Progenitor cell of endocrine pancreas (in vitro differentiated cells): Measurements from ENCODE around the gene RNF214. TPM values are rescaled to one million over a fixed set of nuclear protein-coding genes. Genes with fewer than 3 reads are reported as not detected.

Experiments
- DNase-seq: peaks from one replicate; pipeline ENCODE4 v3.0.0; 2021; ENCODE audit warnings: low spot score; ENCODE audit not compliant: unreplicated experiment
- H3K27ac Mint-ChIP-seq: 2 replicates; pipeline ENCODE4 v1.8.0; 2021; ENCODE audit warnings: mild to moderate bottlenecking, moderate library complexity, mixed read lengths
- H3K27me3 Mint-ChIP-seq: 2 replicates; pipeline ENCODE4 v1.8.0; 2021; ENCODE audit warnings: mixed read lengths
- H3K36me3 Mint-ChIP-seq: 2 replicates; pipeline ENCODE4 v1.8.0; 2022; ENCODE audit warnings: mixed read lengths; ENCODE audit not compliant: insufficient read depth
- H3K4me1 Mint-ChIP-seq: 2 replicates; pipeline ENCODE4 v1.8.0; 2021; ENCODE audit warnings: low read depth, mixed read lengths
- H3K4me3 Mint-ChIP-seq: 2 replicates; pipeline ENCODE4 v1.8.0; 2021; ENCODE audit warnings: low read depth, mild to moderate bottlenecking, moderate library complexity, mixed read lengths
- H3K9me3 Mint-ChIP-seq: 2 replicates; pipeline ENCODE4 v1.8.0; 2021; ENCODE audit warnings: low read depth, mixed read lengths
- CTCF ChIP-seq: fragments of 200-600 bp; sonication (generic); IDR thresholded peaks from one replicate; pipeline ENCODE4 v1.5.0; 2021; ENCODE audit warnings: antibody characterized with exemption, mild to moderate bottlenecking; ENCODE audit not compliant: unreplicated experiment
- total RNA-seq: library from RNA; stranded (reverse); gene quantifications from 2 replicates; pipeline ENCODE4 v1.2.1, GENCODE V29; 2021

RNF214 gene
- total RNA-seq, 1 donor from 2014 or later, result 55.8 TPM

DNA sequence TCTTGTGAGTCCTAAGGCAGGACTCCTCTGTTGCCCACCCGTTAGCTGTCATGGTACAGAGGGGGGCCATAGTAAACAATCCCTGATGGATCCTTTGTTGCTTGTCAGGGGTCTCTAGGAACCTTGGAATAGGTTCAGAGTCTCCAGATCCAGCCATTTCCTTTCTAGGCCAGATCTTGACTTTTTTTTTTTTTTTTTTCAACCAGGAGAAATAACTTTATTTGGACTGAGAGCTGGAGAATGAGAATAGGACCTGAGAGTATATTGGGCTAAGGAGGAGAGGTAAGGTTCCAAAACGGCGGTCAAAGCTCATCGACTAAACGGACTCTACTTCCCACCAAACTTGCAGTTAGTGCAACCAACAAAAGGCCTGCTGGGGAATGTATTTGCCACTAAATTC lies 102.9 kb downstream of the RNF214 start:
- Mint-ChIP-seq H3K9me3 (no peaks in the 10 kb centered on the region), H3K36me3 (peaks cover 10% of the 10 kb centered on the region), H3K27ac (no peak overlapping the region), H3K4me3 (no peak overlapping the region), H3K4me1 (no peaks in the 10 kb centered on the region), H3K27me3 (no peaks in the 10 kb centered on the region)
- no peak for TF ChIP-seq CTCF
- no peak for DNase-seq

Other genes with a start within 250 kb of the RNF214 start
- gene SIK3, start 134.2 kb upstream of the RNF214 start, total RNA-seq, result 61.0 and 68.0 TPM in 2 replicates
- gene PAFAH1B2, start 88.4 kb upstream of the RNF214 start, total RNA-seq, result 116 and 121 TPM in 2 replicates
- gene SIDT2, start 53.9 kb upstream of the RNF214 start, total RNA-seq, result 44.7 and 52.6 TPM in 2 replicates
- 41.4 and 72.6 TPM in 2 replicates for gene TAGLN, start 33.3 kb upstream of the RNF214 start, total RNA-seq
- 59.4 and 62.3 TPM in 2 replicates for gene PCSK7, start 598 bp upstream of the RNF214 start, total RNA-seq
- 17.9 and 19.0 TPM in 2 replicates for gene BACE1-AS, start 58.7 kb downstream of the RNF214 start, total RNA-seq
- gene BACE1, start 83.6 kb downstream of the RNF214 start, total RNA-seq, result 68.0 and 78.2 TPM in 2 replicates
- gene CEP164, start 95.2 kb downstream of the RNF214 start, total RNA-seq, result 61.3 and 66.8 TPM in 2 replicates